NK-92 (cell line): Measurements from ENCODE around the gene IFRD1.

Experiments
- DNase-seq: peaks from one replicate; lab custom pipeline; 2025; ENCODE audit not compliant: unreplicated experiment; lab: John Stamatoyannopoulos, UW

IFRD1 gene

DNA sequence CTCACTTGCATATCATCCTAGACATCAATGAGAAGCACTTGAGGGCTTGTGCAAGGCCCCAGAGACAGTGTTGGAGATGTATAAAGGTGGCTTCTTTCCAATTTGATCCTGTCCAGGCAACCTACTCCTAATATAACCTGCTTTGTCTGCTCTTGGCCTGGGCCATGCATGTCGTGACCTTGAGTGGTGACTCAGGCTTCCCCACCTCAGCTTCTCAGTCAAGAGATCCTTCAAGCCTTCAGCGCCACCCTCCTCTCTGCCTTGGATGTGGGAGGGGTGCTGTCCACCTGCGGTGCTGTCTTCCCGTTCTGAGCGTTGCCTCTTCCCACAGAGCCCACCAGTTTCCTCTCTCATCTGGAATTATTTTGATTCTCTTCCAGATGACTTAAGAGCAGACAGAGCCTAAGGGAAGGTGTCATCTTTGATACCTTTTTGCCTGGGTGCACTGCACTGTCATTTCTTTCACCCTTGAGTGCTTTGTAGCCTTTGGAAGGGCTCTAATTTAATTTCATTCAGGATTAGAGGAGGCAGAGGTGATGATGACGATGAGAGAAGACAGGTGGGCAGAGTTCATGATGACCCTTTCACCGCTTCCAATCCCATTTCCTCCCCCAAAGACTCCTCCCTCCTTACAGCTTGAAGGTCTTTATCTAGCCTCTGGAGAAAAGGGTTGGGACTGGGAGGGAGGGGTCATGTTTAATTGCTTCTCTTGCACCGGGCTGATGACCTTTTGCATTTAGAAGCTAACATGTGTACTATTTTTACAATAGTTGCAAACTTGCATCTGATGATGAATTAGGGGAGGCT is 37.4 kb downstream of the IFRD1 start:
- DNase-seq: no peak

DNA sequence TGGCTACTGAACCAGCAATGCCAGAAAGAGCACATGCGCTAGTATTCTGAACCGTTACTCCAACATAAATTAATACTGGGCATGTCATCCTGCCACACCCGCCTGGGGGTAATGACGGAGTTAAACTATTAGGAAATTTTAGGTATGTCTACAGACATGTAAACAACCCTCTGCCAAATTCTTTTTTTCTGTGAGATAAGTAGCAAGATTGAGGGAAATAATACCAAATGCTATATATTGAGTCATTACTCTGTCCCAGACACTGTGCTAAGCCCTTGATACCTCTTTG is 37.9 kb downstream of the IFRD1 start:
- DNase-seq: no peak

DNA sequence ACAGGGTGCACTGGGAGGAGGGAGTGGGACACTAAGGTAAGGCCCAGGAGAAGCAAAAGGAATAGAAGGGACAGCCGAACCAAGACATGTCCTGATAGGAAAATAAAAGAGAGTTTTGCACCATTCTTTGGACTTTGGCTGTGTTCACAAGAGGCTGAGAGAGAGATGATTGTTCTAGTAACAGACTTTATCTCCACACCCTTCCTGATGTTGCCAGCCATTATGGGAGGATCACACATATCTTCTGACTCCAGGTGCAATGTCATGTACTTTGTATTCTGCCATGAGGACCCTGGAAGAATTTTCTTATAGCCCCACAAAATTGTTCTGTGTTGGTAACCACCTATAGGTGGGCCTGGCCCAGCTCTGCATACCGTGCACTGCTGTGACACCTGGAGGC is 41.9 kb downstream of the IFRD1 start:
- no peak for DNase-seq

DNA sequence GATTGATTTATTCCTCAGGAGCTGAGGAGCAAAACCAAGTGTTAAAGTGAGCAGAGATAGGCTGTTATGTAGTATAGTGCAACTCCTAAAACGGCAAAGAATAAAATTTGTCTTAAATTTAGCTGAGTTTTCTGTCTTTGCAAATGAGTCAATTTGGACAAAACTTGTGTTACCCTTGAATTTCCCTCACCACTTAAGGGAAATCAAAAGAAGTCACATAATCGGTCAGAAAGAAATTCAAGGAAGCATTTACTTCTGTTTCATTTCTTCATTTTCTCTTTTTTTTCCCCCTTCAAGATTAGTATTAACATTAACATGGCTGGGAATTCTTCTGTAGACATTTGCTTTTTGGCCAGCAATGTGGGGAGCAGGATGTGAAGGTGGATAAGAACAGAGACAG is 44.4 kb downstream of the IFRD1 start:
- no peak for DNase-seq

DNA sequence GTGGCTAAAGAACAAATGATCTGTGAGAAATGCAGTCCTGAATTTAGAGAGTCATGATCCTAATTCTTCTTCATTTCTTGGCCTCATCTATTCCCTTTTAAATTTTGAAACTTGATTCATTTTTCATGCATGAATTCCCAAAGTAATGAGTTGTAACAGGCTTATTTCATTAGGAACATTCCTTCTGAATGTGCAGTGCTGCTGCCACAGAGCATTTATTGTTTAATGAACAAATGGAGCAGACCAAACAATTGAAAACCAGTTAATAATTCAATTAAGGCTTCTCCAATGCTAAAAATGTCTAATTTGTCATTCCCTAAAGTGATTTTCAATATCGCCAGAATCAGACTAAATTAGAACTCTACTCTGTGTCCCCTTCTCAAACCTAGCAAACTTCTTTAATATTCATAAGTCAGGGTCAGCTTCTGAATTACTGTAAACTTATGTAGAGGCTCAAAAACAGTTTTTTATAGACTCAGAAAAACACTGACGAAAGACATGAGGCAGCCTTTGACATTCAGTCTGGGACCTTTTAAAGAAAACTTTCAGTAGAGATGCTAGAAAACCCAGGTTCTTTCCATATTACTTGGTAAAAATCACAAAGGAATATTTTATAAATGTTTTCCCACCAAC is 45.0 kb downstream of the IFRD1 start:
- DNase-seq: no peak

DNA sequence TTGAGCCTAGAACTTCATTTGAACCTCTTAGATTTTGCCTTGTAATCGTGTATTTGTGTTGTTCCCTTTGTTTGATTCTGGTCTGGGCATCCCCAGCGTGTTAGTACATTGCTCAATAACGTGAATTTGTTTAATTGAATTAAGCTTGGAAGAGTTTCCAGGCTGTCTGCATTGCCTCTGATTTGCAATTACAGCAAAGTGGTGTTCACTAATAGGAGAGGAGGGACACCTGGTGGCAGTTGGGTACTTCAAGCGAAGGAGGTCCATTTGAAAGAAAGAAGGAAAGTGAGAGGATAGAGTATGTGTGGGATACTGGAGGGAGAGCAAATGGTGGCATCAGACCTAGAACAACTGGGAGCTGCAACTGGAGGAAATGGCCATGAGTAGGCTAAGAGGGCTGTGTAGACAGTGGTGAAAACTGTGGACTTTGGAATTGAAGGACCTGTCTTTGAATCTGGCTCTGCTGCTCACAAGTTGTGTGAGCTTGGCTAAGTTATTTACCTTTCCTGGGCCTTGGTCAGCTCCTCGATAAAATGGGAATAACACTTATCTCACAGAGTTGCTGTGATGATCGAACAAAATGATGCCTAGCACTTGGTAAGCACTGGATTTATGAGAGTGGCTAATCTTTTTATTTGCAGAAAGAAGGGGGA is 45.7 kb downstream of the IFRD1 start:
- no peak for DNase-seq

DNA sequence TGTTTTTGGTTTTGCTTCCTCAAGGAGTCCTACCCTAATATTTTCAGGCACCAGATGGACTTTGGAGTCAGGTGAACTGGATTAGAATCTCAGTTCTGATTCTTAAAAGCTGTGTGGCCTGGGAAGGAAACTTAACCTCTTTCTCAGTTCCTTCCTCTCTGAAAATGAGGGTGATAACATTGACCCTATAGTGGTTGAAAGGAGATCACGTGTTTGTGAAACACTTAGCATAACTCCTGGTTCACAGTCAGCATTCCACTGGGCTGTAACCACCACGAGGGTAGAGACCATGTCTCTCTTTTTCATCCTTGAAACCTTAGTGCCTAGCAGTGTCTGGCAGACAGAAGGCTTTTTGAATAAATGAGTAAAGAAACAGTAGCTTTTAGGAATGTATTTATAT is 47.2 kb downstream of the IFRD1 start:
- DNase-seq: no peak

DNA sequence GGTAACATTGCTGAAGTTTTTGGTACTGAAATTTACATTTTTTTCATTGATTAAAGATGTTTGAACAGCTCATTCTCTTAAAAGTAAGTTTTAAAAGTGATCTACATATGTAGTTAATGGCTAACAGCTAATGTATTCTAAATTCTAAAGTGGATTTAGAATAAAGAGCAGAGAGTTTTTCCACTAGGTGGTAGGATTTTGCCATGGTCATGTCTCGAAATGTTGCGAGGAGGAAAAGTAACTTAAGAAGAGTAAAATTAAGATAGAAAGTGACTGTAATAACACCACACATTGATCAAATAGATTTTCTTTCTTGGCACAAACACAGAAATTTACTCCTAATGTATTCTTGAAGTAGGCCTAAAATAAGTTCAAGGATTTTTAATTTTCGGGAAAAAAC is 50.4 kb downstream of the IFRD1 start:
- DNase-seq: no peak

DNA sequence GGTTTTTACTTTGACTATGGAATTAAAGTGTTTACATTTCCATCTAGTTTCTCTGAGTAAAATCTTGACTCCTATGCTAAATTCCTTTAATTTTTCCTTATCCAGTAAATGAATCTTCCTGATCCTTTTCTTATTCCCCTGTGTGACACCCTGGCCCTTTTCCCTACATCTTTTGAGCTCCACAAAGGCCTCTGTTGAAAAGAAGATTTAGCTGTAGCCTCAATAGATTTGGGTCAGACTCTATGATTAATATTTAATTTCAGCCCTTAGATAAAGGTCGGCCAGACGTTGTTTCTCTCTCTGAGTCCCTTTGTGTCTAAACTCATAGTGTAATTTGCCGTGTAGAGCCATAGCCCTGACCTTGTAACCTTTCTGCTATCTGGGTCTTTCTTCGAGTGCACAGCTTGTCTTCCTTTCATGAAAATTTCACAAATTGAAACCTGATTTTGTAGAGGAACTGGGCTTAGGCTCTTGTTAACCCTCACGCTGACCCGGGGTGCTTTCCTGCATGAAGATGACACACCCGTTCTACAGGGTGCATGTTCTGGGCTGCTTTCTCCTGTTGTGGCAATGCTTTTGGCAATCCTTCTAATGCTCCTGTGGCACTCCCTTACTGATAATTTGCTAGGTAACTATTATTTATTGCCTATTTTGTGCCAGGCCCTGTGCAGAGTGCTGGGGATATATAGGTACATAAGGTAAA is 51.7 kb downstream of the IFRD1 start:
- DNase-seq: no peak

DNA sequence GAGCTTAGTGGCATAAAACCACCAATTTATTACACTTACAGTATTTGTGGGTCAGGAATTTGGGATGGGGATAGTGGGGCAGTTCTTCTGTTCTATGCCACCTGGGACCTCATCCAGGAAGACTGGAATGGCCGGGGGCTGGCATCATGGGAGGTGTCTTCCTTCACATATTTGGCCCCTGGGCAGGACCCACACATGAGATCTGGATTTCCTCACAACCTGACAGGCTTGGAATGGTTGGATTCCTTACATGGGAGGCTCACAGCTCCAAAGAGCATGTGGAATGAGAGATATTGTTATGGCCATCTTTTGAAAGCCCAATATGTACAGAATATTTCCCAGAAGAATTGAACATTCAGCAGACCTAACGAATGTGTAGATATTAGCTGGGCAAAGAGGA is 52.4 kb downstream of the IFRD1 start:
- no peak for DNase-seq

DNA sequence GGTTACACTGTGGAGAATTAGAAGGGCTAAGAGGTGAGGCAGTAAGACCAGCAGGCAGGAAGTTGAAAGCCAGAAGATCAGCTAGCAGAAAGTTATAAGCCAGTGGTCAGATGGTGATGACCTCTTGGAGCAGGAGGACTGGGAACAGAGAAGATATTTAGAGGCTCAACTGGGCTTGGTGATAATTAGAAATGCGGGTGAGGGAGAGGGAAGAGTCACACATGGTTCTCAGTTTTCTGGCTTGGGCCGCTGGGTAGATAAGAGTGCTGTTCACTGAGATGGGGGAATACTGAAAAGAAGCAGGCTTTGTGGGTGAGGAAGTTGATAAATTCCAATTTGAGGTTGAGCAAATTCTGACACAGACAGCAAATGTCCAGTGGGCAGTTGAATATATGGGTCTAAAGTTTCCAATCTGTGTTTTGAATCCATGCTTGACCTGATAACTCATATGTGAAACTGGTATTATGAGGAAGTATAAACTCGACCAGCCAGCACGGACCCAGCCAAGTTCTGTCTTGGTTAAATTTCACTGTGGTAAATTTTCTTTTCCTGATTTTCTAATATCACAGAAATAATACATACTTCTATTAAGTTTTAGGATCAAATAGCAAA is 53.2 kb downstream of the IFRD1 start:
- DNase-seq: no peak

DNA sequence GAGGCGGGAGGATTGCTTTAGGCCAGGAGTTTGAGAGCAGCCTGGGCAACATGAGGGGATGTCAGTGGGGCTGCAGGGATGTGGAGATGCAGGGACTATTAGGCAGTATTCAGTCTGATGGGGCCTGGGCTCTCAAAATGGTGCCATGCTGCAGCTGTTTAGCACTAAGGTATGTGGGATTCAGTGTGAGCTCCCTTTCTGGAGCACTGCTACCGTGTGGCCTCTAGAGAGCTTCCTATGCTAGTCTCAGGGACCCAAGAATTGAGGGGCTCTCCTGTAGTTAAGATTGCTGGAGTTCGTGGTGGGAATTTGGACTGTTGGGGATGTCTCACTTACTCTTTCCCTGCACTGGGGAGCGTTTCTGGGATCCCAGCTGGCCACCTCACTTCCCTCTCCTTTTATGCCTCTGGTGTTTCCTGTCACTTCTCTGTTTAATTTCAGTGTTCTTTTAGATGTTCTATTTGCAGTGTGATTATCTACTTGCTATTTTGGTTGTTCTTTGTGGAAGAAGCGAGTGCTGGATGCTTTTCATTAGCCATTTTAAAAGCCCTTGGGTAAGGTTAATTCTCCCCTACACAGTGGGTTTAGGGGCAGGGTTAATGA is 53.9 kb downstream of the IFRD1 start:
- DNase-seq: no peak

DNA sequence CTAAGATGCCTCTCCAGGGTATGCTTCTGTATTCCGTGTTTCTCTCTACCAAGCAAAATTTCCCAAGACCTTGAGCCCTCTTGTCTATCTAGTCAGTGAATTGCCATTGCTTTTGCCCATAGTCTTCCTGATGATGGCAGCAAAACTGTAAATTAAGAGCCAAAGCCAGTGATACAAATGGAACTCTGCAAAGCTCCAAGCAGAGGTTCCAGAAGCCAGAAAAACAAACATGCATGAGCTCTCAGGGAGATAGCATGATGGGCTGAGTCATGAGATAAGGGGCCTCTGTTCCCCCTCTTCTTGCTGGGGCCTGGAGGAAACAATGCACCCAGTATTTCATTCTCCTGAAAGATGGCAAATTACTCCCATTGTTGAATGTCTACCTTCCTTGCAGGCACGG is 55.2 kb downstream of the IFRD1 start:
- no peak for DNase-seq

DNA sequence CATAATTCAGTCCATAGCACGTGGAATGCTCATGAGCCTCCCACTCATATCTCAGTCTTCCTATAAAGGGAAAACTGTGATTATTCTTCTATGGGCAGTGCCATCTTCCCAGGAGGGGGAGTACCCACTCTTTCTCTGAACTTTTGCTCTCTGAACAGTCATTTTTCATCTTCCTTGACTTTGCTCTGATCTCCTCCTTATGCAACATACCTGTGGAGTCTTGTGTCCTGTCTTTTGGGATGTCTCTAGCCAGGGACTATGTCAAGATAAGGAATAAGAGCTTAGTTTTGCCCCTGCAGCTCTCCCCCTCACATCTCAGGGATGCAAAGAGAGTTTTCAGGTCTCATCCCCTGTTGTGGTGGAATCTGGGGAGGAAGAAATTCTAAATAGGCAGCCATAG is 58.1 kb downstream of the IFRD1 start:
- DNase-seq: no peak

DNA sequence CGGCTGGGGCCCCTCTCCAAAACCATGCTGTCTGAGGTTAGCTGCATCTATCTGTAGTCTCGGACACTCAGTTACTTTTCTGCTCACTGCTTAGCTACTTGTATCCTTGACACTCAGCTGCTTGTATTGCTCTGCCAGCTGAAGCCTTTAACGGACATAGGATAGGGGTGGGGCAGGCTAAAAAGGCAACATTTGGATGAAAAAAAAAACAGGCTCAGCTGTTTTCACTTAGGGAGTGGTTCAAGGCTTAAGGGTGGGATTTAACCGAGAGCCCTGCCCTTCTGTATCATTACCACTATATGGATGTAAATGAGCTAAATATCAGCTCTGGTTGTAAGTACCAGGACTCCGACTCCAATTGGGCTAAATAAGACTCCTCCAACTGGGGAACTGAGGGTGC is 59.1 kb downstream of the IFRD1 start:
- DNase-seq: no peak

DNA sequence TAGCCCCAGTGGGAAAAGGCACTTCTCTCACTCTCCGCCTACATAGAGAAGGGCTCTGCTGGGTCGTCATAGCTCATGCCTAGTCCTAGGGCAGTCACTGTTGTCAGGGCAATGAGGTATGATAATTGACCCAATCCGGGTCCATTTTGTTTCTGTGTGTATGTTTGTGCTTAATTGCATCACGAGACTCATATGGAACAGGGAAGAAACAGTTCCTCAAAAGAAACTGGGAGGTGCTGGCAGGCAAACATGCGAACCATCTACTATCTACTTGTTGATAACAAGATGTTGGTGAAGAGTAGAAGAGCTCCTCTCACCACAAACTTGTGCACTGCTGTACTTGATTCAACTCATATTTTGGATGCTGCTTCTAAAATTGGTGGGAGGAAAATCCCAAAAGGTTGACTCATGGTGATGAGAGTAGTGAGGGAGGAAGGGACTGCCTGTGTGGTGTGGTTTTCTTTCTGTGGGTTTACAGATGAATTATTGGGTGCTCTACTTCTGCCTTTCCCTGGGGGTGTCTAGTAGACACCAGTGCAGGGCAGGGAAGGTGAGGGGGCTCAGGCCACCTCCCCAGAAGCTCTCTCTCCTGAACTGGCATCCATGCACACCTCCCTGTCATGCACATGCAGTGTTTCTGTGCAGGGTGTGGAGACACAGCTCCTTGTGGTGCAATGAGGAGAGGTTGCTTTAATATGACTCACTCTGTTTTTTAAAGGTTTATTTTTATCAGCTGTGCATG is 59.9 kb downstream of the IFRD1 start:
- no peak for DNase-seq

DNA sequence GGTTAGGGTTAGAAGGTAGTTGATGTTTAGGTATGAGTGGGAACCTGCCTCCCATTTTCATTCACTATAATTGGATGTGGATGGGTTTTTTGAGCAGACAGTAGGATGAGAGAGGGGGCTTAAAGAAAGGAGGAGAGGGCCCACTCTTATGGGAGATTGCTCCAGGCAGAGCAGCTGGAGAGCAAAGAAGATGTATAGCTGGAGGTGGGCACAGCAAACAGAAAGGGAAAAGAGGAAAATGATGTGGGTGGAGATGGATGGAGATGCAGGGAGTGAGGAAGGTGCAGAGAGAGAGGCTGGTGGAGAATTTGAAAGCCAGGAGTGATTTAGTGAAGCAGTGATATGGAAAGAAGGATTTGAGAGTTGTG is 60.5 kb downstream of the IFRD1 start:
- DNase-seq: no peak

DNA sequence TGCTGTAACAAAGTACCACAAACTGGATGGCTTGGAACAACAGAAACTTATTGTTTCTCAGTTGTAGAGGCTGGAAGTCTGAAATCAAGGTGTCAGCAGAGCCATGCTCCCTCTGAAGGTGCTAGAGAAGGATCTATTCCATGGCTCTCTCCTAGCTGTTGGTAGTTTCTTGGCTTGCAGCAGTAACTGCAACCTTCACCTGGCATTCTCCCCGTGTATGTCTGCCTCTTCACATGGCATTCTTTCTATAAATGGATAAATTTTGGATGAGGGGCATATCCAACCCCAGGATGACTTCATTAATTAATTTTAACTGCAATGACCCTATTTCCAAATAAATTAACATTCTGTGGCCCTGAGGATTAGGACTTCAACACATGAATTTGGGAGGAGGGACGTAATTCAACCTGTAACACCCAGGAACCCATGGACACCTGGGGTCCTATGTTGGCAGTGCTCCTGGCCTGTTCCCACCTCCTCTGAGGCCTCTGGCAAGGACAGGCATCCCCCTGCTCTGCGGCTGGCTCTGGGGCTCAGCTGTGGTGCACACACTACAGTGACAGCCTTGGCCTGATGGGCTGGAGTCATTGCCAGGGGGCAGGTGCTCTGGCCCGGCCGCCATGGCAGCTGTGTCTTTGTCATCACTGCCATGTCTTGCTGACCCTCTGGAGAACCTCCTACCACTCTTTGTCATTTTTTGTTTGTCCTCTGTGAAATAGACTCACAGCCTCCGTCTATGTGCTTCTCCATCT is 61.4 kb downstream of the IFRD1 start:
- DNase-seq: no peak

DNA sequence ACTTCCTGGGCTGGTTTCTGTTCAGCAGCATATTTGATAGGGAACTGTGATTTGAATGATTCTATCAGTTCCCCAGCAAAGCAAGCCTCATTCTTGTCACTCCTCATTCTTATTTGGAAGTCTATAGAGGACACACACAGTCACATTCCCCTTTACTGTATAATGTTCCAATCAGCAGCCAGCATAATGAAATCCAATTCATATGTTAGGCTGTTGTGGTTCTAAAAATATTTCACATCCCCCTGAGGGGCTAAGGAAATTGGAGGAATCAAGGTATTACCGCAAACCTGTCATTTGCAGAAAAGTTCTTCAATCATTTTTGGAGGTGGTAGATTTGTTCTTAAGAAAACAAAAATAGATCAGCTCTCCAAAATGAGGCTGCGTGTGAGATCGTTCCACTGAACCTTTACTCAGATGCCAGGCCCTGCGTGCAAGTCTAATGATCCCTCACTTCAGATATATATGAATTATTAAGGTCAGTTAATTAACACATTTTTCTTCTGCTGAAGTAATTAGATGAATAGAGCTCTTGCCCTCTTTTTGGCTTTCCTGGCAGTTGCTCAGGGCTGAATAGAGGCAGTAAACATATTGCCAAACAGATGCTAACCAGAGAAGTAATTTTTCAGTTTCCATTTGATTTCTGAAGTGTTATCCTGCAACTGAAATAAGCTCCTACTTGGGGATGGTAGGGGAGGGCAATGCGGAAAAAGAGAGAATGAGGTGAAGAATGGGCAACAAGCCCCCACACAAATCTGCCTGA is 62.4 kb downstream of the IFRD1 start:
- no peak for DNase-seq
